Skeletal muscle satellite cell (primary cell): ENCODE measurements around the gene FAT3.

Source experiments
- H3K27me3 ChIP-seq: 2 replicates; pipeline ENCODE4 v1.7.0; 2013; ENCODE audit warnings: low read length; ENCODE audit not compliant: control insufficient read depth, insufficient read depth
- H3K36me3 ChIP-seq: 2 replicates; pipeline ENCODE4 v1.7.0; 2013; ENCODE audit warnings: mild to moderate bottlenecking, control low read depth, low read length; ENCODE audit not compliant: insufficient read depth
- H3K4me1 ChIP-seq: 2 replicates; pipeline ENCODE4 v1.7.0; 2013; ENCODE audit warnings: low read length; ENCODE audit not compliant: control insufficient read depth, insufficient read depth
- H3K4me2 ChIP-seq: 2 replicates; pipeline ENCODE4 v1.7.0; 2013; ENCODE audit warnings: mild to moderate bottlenecking, low read length
- H3K4me3 ChIP-seq: 2 replicates; pipeline ENCODE4 v1.7.0; 2013; ENCODE audit warnings: low read length
- H3K9ac ChIP-seq: 2 replicates; pipeline ENCODE4 v1.7.0; 2013; ENCODE audit warnings: mild to moderate bottlenecking, low read depth, low read length, moderate library complexity
- H3K9me3 ChIP-seq: replicated peaks from 2 replicates; pipeline ENCODE4 v1.7.0; 2013; ENCODE audit warnings: mild to moderate bottlenecking, control low read depth, low read length

Gene FAT3

GRCh38 chr11:92212530-92212929 is 12.1 kb upstream of the FAT3 start:
- H3K27me3 ChIP-seq = no peaks in the 10 kb centered on the region
- no peak overlapping the region for H3K4me2 ChIP-seq
- no peaks in the 10 kb centered on the region for H3K9me3 ChIP-seq
- H3K9ac ChIP-seq = no peak overlapping the region
- no peaks in the 10 kb centered on the region for H3K36me3 ChIP-seq
- H3K4me3 ChIP-seq = no peak overlapping the region
- H3K4me1 ChIP-seq = no peaks in the 10 kb centered on the region

DNA sequence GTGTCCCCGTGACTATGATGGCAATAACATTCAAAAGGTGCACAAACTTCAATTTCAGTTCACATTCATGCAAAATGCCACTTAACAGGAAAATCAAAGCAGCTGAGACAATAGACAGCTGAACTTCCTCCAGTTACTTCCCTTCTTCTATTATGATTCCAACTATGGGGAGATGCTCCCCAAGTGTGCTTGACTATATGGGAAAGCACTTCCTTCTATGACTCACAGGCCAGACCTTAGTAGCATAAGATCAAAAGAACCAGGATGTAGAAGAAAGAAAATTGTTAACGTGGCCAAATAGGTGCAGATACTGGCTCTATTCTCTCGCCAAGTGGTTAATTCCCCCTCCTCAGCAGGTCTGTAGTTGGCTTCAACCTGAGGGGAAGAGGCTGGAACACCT is 7.8 kb upstream of the FAT3 start:
- Histone ChIP-seq H3K9me3 (no peaks in the 10 kb centered on the region), H3K36me3 (no peaks in the 10 kb centered on the region), H3K4me3 (no peak overlapping the region), H3K4me1 (no peaks in the 10 kb centered on the region), H3K9ac (no peak overlapping the region), H3K27me3 (peaks cover 4% of the 10 kb centered on the region), H3K4me2 (no peak overlapping the region)

- H3K27me3 ChIP-seq = peaks cover 21% of the 10 kb centered on the region
Observed at GRCh38 chr11:92219476-92219875, 5.1 kb upstream of the FAT3 start.

DNA sequence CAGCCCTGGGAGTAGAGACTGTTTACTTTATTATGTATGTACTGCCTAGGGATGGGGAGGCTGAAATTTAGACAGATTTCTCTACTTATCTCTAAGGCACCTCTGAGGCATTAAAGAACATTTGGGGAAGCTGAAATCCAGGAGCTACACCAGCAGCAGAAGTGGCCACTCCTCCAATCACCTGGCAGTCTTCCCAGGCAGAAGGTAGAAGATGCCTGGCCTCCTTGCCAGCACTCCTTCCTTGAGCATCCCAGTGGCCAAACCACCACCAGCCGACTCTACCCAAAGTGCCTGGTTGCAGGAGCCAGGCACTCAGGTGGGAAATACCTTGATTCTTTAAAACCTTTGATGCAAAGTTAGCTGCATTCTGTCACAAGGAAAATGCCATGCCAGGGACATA is 1.9 kb upstream of the FAT3 start:
- H3K4me2 ChIP-seq = no peak overlapping the region
- no peaks in the 10 kb centered on the region for H3K9me3 ChIP-seq
- no peaks in the 10 kb centered on the region for H3K36me3 ChIP-seq
- no peak overlapping the region for H3K9ac ChIP-seq
- H3K4me1 ChIP-seq = peaks cover 27% of the 10 kb centered on the region
- no peak overlapping the region for H3K4me3 ChIP-seq
- peaks cover 41% of the 10 kb centered on the region for H3K27me3 ChIP-seq

More at GRCh38 chr11:92219476-92219875, 5.1 kb upstream of the FAT3 start:
- no peak overlapping the region for H3K4me2 ChIP-seq
- H3K36me3 ChIP-seq = no peaks in the 10 kb centered on the region
- no peak overlapping the region for H3K4me3 ChIP-seq
- no peaks in the 10 kb centered on the region for H3K9me3 ChIP-seq
- no peak overlapping the region for H3K9ac ChIP-seq
- H3K4me1 ChIP-seq = peaks cover 6% of the 10 kb centered on the region

- peak overlapping the region; percentile 25 for H3K9ac ChIP-seq
Observed at GRCh38 chr11:92224054-92224406, 588 bp upstream of the FAT3 start.

GRCh38 chr11:92225125-92225567 is 528 bp downstream of the FAT3 start:
- Histone ChIP-seq H3K4me2 (peak overlapping the region; percentile 98), H3K4me1 (peaks cover 27% of the 10 kb centered on the region), H3K27me3 (peaks cover 48% of the 10 kb centered on the region), H3K4me3 (peak overlapping the region; percentile 77), H3K36me3 (no peaks in the 10 kb centered on the region), H3K9ac (peak overlapping the region; percentile 25), H3K9me3 (no peaks in the 10 kb centered on the region)

More at GRCh38 chr11:92224054-92224406, 588 bp upstream of the FAT3 start:
- Histone ChIP-seq H3K4me1 (peaks cover 27% of the 10 kb centered on the region), H3K4me2 (peak overlapping the region; percentile 98), H3K9me3 (no peaks in the 10 kb centered on the region), H3K36me3 (no peaks in the 10 kb centered on the region), H3K4me3 (peak overlapping the region; percentile 77), H3K27me3 (peaks cover 46% of the 10 kb centered on the region)

GRCh38 chr11:92225568-92226330 is 1.1 kb downstream of the FAT3 start:
- Histone ChIP-seq H3K9ac (peak overlapping the region; percentile 32), H3K9me3 (no peaks in the 10 kb centered on the region), H3K4me1 (peaks cover 27% of the 10 kb centered on the region), H3K27me3 (peaks cover 48% of the 10 kb centered on the region), H3K4me3 (peak overlapping the region; percentile 77), H3K36me3 (no peaks in the 10 kb centered on the region), H3K4me2 (peak overlapping the region; percentile 98)

- Histone ChIP-seq H3K36me3 (no peaks in the 10 kb centered on the region), H3K4me2 (peak overlapping the region; percentile 98), H3K4me3 (peak overlapping the region; percentile 77), H3K9ac (peak overlapping the region; percentile 32), H3K4me1 (peaks cover 27% of the 10 kb centered on the region), H3K9me3 (no peaks in the 10 kb centered on the region), H3K27me3 (peaks cover 48% of the 10 kb centered on the region)
Observed at GRCh38 chr11:92226331-92227229, 2.0 kb downstream of the FAT3 start.

DNA sequence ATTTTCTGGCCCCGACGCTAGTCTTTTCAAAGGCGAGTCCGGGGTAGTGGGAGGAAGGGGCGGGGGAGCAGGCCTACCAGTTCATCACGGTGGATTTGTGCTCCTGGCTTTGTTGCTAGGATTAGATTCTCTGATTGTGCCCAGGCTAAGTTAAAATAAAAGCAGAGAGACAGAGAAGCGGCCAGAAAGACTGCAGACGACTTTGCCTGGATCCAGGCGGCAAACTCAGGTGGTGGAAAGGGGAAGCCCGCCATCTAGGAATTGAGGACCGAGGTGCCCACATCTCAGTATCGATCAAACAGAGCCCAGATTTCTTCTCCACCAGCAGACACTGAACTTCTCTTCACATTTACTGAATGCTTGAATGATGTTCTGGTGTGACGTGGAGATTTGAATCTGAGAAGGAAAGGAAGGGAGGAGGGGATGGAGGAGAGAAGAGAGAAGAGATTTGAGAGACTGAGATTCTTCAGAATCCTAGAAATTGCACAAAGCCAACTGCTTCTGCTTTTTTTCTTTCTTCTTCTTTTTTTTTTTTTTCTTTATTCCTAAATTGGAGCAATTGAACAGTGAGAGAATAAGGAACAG is 2.7 kb downstream of the FAT3 start:
- Histone ChIP-seq H3K36me3 (no peaks in the 10 kb centered on the region), H3K9ac (no peak overlapping the region), H3K4me3 (peak overlapping the region; percentile 77), H3K4me2 (peak overlapping the region; percentile 98), H3K9me3 (no peaks in the 10 kb centered on the region), H3K27me3 (peaks cover 48% of the 10 kb centered on the region), H3K4me1 (peaks cover 27% of the 10 kb centered on the region)

- Histone ChIP-seq H3K9me3 (no peaks in the 10 kb centered on the region), H3K4me1 (peaks cover 27% of the 10 kb centered on the region), H3K36me3 (no peaks in the 10 kb centered on the region), H3K27me3 (peaks cover 41% of the 10 kb centered on the region), H3K4me2 (no peak overlapping the region), H3K9ac (no peak overlapping the region), H3K4me3 (no peak overlapping the region)
Observed at GRCh38 chr11:92227959-92228935, 3.6 kb downstream of the FAT3 start.
